HEK293 (cell line): ENCODE data around the gene MAS1.
"Not testable (repeated sequence)": the region's sequence is repeated elsewhere in the genome, so short reads cannot be mapped to it uniquely, and the experiment has no call there.

Experiments
- CTCF ChIA-PET: fragments of 350-600 bp; formaldehyde crosslinking; extraction: SDS; loops from one replicate; lab custom pipeline; 2021; ENCODE audit warnings: antibody characterized with exemption; lab: Yijun Ruan, JAX
- POLR2A ChIA-PET: fragments of 300-600 bp; formaldehyde crosslinking; extraction: SDS; loops from one replicate; lab custom pipeline; 2020; ENCODE audit warnings: antibody characterized with exemption, inconsistent platforms; lab: Yijun Ruan, JAX
- H3K27ac ChIP-seq: fragments of 200-500 bp; sonication (Bioruptor generic); 2 replicates; pipeline ENCODE4 v1.5.1; 2014; ENCODE audit warnings: low read depth, low read length, control low read depth, inconsistent platforms; ENCODE audit errors: extremely low read depth
- H3K36me3 ChIP-seq, 2 experiments: fragments of 200-500 bp in 1 of 2; sonication (Bioruptor generic) in 1 of 2; 1 replicate in 1 of 2; 2 replicates in 1 of 2; pipeline ENCODE4 v1.5.1; 2014 to 2017; ENCODE audit warnings: inconsistent platforms in 2 of 2, low read length in 2 of 2; ENCODE audit not compliant: control insufficient read depth in 2 of 2, insufficient read depth in 1 of 2
- H3K4me1 ChIP-seq: fragments of 200-500 bp; sonication (Bioruptor generic); 2 replicates; pipeline ENCODE4 v1.5.1; 2014; ENCODE audit warnings: mild to moderate bottlenecking, low read length, inconsistent platforms; ENCODE audit not compliant: control insufficient read depth, insufficient read depth
- H3K4me3 ChIP-seq: 2 replicates; pipeline ENCODE4 v1.5.1; 2011; ENCODE audit warnings: low read depth, mild to moderate bottlenecking, control low read depth, low read length, moderate library complexity
- H3K9me3 ChIP-seq: fragments of 200-500 bp; sonication (Bioruptor generic); 2 replicates; pipeline ENCODE4 v1.5.1; 2014; ENCODE audit warnings: low read depth, low read length, inconsistent platforms; ENCODE audit not compliant: control insufficient read depth, insufficient read depth
- REPIN1 ChIP-seq: fragments of 450-650 bp; formaldehyde crosslinking; IDR thresholded peaks from 2 replicates; pipeline ENCODE4 v1.5.1; 2017; ENCODE audit warnings: missing biosample characterization, missing genetic modification characterization, low read depth
- SETDB1 ChIP-seq: IDR thresholded peaks from one replicate; pipeline ENCODE4 v1.6.1; 2017; ENCODE audit warnings: mild to moderate bottlenecking, low read length, moderate library complexity, mixed read lengths; ENCODE audit not compliant: insufficient read length
- SP2 ChIP-seq: fragments of 450-650 bp; formaldehyde crosslinking; IDR thresholded peaks from 2 replicates; pipeline ENCODE4 v1.5.1; 2016; ENCODE audit warnings: missing biosample characterization, missing genetic modification characterization
- ZNF121 ChIP-seq: fragments of 450-650 bp; formaldehyde crosslinking; IDR thresholded peaks from 2 replicates; pipeline ENCODE4 v1.5.1; 2016; ENCODE audit warnings: missing biosample characterization, missing genetic modification characterization
- ZNF155 ChIP-seq: fragments of 450-650 bp; formaldehyde crosslinking; IDR thresholded peaks from 2 replicates; pipeline ENCODE4 v1.5.1; 2016; ENCODE audit warnings: missing biosample characterization, missing genetic modification characterization
- ZNF341 ChIP-seq: fragments of 450-650 bp; formaldehyde crosslinking; IDR thresholded peaks from 2 replicates; pipeline ENCODE4; 2016; ENCODE audit warnings: low read depth, missing biosample characterization, missing genetic modification characterization
- ZNF530 ChIP-seq: fragments of 450-650 bp; formaldehyde crosslinking; IDR thresholded peaks from 2 replicates; pipeline ENCODE4 v1.5.1; 2016; ENCODE audit warnings: low read depth, missing biosample characterization, missing genetic modification characterization
- ZNF561 ChIP-seq: fragments of 450-650 bp; IDR thresholded peaks from 2 replicates; pipeline ENCODE4 v1.5.1; 2018; ENCODE audit warnings: missing biosample characterization, missing genetic modification characterization, borderline replicate concordance
- ZNF654 ChIP-seq: fragments of 450-650 bp; formaldehyde crosslinking; IDR thresholded peaks from 2 replicates; pipeline ENCODE4 v1.5.1; 2016; ENCODE audit warnings: low read depth, missing biosample characterization, missing genetic modification characterization
- ZNF658 ChIP-seq: fragments of 450-650 bp; formaldehyde crosslinking; IDR thresholded peaks from 2 replicates; pipeline ENCODE4; 2016; ENCODE audit warnings: missing biosample characterization, missing genetic modification characterization
- ZNF660 ChIP-seq: fragments of 450-650 bp; IDR thresholded peaks from 2 replicates; pipeline ENCODE4 v1.5.1; 2018; ENCODE audit warnings: missing biosample characterization, mild to moderate bottlenecking, missing genetic modification characterization
- ZNF777 ChIP-seq: fragments of 450-650 bp; formaldehyde crosslinking; IDR thresholded peaks from 2 replicates; pipeline ENCODE4 v1.5.1; 2017; ENCODE audit warnings: missing biosample characterization, missing genetic modification characterization, borderline replicate concordance
- ZSCAN30 ChIP-seq: fragments of 450-650 bp; IDR thresholded peaks from 2 replicates; pipeline ENCODE4 v1.5.1; 2018; ENCODE audit warnings: missing biosample characterization, mild to moderate bottlenecking, missing genetic modification characterization, moderate library complexity
- TF ChIP-seq, protein P1 (sequence below): fragments of 450-650 bp; formaldehyde crosslinking; IDR thresholded peaks from 2 replicates; pipeline ENCODE4 v1.5.1; 2016; ENCODE audit warnings: missing biosample characterization, missing genetic modification characterization
- TF ChIP-seq, protein P2 (sequence below): fragments of 450-650 bp; formaldehyde crosslinking; IDR thresholded peaks from 2 replicates; pipeline ENCODE4 v1.5.1; 2016; ENCODE audit warnings: missing biosample characterization, missing genetic modification characterization

MAS1 gene

DNA sequence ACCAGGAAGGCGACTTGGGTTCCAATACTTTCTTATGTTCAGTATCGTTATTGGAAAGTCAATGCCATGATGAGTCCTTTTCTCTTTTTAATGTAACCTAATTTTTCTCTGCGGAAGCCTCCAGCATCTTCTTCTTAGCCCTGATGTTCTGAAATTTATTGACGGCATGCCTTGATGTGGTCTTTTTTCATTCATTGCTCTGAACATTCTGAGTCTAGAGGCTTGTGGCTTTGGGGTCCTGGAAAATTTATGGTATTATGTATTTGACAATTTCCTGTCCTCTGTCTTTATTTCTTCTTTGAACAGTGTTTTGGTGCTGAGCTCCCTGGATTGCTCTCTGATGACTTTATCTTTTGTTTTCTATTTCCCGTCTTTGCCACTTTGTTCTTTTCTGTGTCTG, 28.7 kb upstream of the MAS1 start:
- CTCF ChIA-PET, result interaction anchor here (0.6 to 2.5 kb wide), 8 partner anchors 9 to 659 kb away, joined by 3 to 52 read pairs (median 3); no protein-coding TSS in a partner anchor
- no peak overlapping the region for H3K27ac ChIP-seq
- no peaks in the 10 kb centered on the region for H3K4me1 ChIP-seq
- H3K36me3 ChIP-seq, result no peaks in the 10 kb centered on the region
- TF ChIP-seq ZNF777 (tag by site-specific recombination), result no peak
- TF ChIP-seq ZNF561, result no peak
- TF ChIP-seq ZNF530 (tag by site-specific recombination), result no peak
- TF ChIP-seq, protein P1, sequence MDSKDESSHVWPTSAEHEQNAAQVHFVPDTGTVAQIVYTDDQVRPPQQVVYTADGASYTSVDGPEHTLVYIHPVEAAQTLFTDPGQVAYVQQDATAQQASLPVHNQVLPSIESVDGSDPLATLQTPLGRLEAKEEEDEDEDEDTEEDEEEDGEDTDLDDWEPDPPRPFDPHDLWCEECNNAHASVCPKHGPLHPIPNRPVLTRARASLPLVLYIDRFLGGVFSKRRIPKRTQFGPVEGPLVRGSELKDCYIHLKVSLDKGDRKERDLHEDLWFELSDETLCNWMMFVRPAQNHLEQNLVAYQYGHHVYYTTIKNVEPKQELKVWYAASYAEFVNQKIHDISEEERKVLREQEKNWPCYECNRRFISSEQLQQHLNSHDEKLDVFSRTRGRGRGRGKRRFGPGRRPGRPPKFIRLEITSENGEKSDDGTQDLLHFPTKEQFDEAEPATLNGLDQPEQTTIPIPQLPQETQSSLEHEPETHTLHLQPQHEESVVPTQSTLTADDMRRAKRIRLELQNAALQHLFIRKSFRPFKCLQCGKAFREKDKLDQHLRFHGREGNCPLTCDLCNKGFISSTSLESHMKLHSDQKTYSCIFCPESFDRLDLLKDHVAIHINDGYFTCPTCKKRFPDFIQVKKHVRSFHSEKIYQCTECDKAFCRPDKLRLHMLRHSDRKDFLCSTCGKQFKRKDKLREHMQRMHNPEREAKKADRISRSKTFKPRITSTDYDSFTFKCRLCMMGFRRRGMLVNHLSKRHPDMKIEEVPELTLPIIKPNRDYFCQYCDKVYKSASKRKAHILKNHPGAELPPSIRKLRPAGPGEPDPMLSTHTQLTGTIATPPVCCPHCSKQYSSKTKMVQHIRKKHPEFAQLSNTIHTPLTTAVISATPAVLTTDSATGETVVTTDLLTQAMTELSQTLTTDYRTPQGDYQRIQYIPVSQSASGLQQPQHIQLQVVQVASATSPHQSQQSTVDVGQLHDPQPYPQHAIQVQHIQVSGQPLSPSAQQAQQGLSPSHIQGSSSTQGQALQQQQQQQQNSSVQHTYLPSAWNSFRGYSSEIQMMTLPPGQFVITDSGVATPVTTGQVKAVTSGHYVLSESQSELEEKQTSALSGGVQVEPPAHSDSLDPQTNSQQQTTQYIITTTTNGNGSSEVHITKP (tag by site-specific recombination), result no peak
- no peak for TF ChIP-seq ZNF341 (tag by site-specific recombination)
- no peak for TF ChIP-seq ZNF121 (tag by site-specific recombination)
- TF ChIP-seq ZSCAN30 (tag by site-specific recombination), result no peak
- no peak for TF ChIP-seq REPIN1 (tag by site-specific recombination)
- no peak for TF ChIP-seq SETDB1
- no peak for TF ChIP-seq ZNF658 (tag by site-specific recombination)
- no peaks in the 10 kb centered on the region for H3K9me3 ChIP-seq
- POLR2A ChIA-PET, result no interaction called here
- H3K4me3 ChIP-seq, result no peak overlapping the region

DNA sequence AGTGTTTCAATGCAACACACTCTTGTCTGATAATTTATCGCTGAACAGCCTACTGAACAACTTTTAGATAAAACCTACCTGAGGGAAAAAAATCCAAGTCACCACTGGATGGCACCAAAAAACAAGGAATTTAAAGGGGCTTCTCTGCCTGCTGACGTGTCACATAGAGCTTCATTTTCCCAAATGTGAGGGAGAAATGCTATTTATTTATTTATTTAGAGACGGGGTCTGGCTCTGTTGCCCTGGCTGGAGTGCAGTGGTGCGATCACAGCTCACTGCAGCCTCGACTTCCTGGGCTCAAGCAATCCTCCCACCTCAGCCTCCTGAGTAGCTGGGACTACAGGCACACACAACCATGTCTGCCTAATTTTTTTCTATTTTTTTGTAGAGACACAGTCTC, 27.4 kb upstream of the MAS1 start:
- not testable (repeated sequence) for H3K4me1 ChIP-seq, H3K27ac ChIP-seq, H3K36me3 ChIP-seq, H3K9me3 ChIP-seq, H3K4me3 ChIP-seq
- ChIA-PET CTCF (interaction anchor here (0.6 to 2.6 kb wide), 49 partner anchors 8 to 671 kb away, joined by 3 to 52 read pairs (median 4); partner anchors contain the start of gene MAS1), POLR2A (interaction anchor here (1.0 kb wide), 1 partner anchor 74 kb away, joined by 3 read pairs; the partner anchor contains the start of gene TCP1)
- peak; percentile 82 for TF ChIP-seq ZNF121 (tag by site-specific recombination)
- TF ChIP-seq, protein P2, sequence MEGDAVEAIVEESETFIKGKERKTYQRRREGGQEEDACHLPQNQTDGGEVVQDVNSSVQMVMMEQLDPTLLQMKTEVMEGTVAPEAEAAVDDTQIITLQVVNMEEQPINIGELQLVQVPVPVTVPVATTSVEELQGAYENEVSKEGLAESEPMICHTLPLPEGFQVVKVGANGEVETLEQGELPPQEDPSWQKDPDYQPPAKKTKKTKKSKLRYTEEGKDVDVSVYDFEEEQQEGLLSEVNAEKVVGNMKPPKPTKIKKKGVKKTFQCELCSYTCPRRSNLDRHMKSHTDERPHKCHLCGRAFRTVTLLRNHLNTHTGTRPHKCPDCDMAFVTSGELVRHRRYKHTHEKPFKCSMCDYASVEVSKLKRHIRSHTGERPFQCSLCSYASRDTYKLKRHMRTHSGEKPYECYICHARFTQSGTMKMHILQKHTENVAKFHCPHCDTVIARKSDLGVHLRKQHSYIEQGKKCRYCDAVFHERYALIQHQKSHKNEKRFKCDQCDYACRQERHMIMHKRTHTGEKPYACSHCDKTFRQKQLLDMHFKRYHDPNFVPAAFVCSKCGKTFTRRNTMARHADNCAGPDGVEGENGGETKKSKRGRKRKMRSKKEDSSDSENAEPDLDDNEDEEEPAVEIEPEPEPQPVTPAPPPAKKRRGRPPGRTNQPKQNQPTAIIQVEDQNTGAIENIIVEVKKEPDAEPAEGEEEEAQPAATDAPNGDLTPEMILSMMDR (tag by site-specific recombination), result 0 out of 2 replicates have a peak, but pooled peaks have one; percentile 26
- peak; percentile 84 for TF ChIP-seq ZNF654 (tag by site-specific recombination)
- peak; percentile 21; the same call in 1 of the 2 replicates for TF ChIP-seq ZNF660 (tag by site-specific recombination)

DNA sequence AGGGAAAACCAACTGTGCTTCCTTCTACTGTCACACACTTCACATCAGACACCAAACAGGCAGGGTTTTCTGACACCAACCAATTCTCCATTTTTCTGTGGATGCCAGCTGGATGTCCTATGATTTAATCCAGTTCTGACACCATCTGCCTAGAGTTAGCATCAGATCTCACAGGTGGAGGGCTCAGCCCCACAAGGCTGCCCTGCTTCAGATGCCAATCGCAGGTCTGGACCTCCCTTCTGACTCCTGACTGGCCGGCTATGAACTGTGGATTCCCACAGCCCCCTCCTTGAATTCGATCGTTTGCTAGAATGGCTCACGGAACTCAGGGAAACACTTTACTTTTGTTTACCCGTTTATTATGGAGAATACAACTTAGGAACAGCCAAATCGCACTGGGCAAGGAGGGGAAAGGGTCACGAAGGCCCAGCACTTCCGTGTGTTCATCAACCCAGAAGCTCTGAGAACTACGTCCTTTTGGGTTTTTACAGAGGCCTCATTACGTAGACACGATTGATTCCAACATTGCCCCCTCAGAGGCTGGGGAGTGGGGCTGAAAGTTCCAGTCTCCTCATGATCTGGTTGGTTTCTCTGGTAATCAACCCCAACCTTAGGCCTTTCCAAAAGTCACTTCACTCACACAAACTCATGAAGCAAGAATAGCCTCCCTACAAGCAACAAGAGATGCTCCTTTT, 25.4 kb upstream of the MAS1 start:
- ChIA-PET CTCF (interaction anchor here (0.6 to 2.6 kb wide), 6 partner anchors 13 to 691 kb away, joined by 3 to 27 read pairs (median 4); no protein-coding TSS in a partner anchor), POLR2A (no interaction called here)
- Histone ChIP-seq H3K36me3 (no peaks in the 10 kb centered on the region), H3K4me1 (no peaks in the 10 kb centered on the region), H3K9me3 (no peaks in the 10 kb centered on the region), H3K4me3 (no peak overlapping the region), H3K27ac (no peak overlapping the region)
- no peak for TF ChIP-seq SP2
- TF ChIP-seq ZNF155 (tag by site-specific recombination), result no peak
